Activated B cell treated with CpG ODN at 0.5 μM for 24 hours (primary cell): ENCODE measurements around the gene MIEN1. TPM values are rescaled to one million over a fixed set of nuclear protein-coding genes. Genes with fewer than 3 reads are reported as not detected.
A peak's percentile ranks its signal among the peaks of the same experiment; 100 is the strongest.

Experiments
- ATAC-seq: fragments of 200-7000 bp; cut with Tn5 transposase; one replicate; pipeline ENCODE4 v1.10.0; 2021; ENCODE audit warnings: low read depth, mild to moderate bottlenecking, moderate library complexity
- CTCF ChIA-PET: fragments of 350-600 bp; sonication (Branson Sonifier 250); formaldehyde crosslinking; loops from one replicate; lab custom pipeline; 2021; ENCODE audit warnings: antibody characterized with exemption; lab: Charles Lee
- POLR2A ChIA-PET: fragments of 350-600 bp; sonication (Branson Sonifier 250); formaldehyde crosslinking; loops from one replicate; lab custom pipeline; 2021; ENCODE audit warnings: antibody characterized with exemption; lab: Charles Lee
- DNase-seq: peaks from one replicate; pipeline ENCODE4 v3.0.0; 2022
- H3K27ac Mint-ChIP-seq: one replicate; pipeline ENCODE4 v1.8.0; 2020; ENCODE audit warnings: mixed read lengths
- H3K27me3 Mint-ChIP-seq: one replicate; pipeline ENCODE4 v1.8.0; 2021; ENCODE audit warnings: mixed read lengths
- H3K36me3 Mint-ChIP-seq: one replicate; pipeline ENCODE4 v1.8.0; 2021; ENCODE audit warnings: low read depth, mixed read lengths
- H3K4me1 Mint-ChIP-seq: one replicate; pipeline ENCODE4 v1.8.0; 2021; ENCODE audit warnings: mixed read lengths
- H3K4me3 Mint-ChIP-seq: one replicate; pipeline ENCODE4 v1.8.0; 2020; ENCODE audit warnings: mild to moderate bottlenecking, mixed read lengths
- H3K9me3 Mint-ChIP-seq: one replicate; pipeline ENCODE4 v1.8.0; 2020; ENCODE audit warnings: mixed read lengths
- intact Hi-C: fragments of 100-400 bp; cut with micrococcal nuclease; formaldehyde crosslinking; loops from one replicate; pipeline ENCODE4 v1.15.1; 2024
- total RNA-seq: library from RNA; stranded (reverse); gene quantifications from 2 replicates; pipeline ENCODE4 v1.2.3, GENCODE V29; 2022
- TF ChIP-seq, protein P1 (sequence below): fragments of 200-600 bp; IDR thresholded peaks from one replicate; pipeline ENCODE4 v1.8.0; 2022; ENCODE audit warnings: antibody characterized with exemption, mild to moderate bottlenecking

MIEN1 gene
- total RNA-seq, 1 donor from 2014 or later, result 42.2 TPM

DNA sequence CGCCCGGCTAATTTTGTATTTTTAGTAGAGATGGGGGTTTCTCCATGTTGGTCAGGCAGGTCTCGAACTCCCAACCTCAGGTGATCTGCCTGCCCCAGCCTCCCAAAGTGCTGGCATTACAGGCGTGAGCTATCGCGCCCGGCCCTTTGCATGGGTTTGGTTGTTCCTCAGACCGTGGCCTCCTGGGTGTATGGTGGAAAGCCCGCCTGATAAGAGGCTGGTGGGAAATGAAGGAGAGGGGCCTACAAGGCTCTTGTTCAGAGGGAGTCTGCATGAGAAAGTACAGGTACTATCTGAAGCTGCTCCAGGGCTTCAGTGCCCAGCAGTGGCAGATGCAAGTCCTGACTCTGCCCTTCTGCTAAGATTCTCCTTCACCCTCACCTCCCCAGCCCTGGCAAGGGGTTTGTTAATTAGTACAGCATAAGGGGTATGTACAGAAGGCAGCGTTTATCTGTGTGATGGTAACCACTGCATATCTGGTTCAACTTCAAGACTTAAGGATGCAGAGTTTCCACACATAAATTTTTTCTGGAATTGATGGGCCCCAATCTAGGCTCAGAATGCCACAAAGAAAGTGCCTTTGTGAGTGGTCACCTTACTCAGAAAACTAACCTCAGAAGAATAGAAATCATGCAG lies 31.6 kb upstream of the MIEN1 start:
- Mint-ChIP-seq H3K27me3 (no peaks in the 10 kb centered on the region), H3K4me3 (no peak overlapping the region), H3K36me3 (peaks cover 77% of the 10 kb centered on the region), H3K4me1 (peaks cover 85% of the 10 kb centered on the region), H3K27ac (peak overlapping the region; percentile 70), H3K9me3 (no peaks in the 10 kb centered on the region)
- CTCF ChIA-PET, result no interaction called here
- DNase-seq, result no peak
- TF ChIP-seq, protein P1, sequence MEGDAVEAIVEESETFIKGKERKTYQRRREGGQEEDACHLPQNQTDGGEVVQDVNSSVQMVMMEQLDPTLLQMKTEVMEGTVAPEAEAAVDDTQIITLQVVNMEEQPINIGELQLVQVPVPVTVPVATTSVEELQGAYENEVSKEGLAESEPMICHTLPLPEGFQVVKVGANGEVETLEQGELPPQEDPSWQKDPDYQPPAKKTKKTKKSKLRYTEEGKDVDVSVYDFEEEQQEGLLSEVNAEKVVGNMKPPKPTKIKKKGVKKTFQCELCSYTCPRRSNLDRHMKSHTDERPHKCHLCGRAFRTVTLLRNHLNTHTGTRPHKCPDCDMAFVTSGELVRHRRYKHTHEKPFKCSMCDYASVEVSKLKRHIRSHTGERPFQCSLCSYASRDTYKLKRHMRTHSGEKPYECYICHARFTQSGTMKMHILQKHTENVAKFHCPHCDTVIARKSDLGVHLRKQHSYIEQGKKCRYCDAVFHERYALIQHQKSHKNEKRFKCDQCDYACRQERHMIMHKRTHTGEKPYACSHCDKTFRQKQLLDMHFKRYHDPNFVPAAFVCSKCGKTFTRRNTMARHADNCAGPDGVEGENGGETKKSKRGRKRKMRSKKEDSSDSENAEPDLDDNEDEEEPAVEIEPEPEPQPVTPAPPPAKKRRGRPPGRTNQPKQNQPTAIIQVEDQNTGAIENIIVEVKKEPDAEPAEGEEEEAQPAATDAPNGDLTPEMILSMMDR, result no peak
- intact Hi-C loops, result no loop called here
- POLR2A ChIA-PET, result interaction anchor here (0.7 to 10.0 kb wide), 3 partner anchors 10 to 34 kb away, joined by 3 to 308 read pairs (median 6); no protein-coding TSS in a partner anchor
- no peak for ATAC-seq

DNA sequence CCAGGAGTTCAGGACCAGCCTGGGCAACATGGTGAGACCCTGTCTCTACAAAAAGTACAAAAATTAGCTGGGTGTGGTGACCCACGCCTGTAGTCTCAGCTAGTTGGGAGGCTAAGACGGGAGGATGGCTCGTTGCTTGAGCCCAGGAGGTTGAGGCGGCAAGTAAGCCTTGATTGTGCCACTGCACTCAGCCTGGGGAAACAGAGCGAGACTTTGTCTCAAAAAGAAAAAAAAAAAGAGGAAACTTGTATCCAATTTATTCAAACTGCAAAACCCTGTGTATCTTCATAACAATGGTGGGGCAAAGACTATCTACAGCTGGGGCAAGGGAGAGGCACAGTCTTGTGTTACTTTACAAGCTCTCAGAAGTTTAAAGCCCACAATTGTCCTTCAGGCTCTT lies 28.9 kb upstream of the MIEN1 start:
- no peaks in the 10 kb centered on the region for H3K9me3 Mint-ChIP-seq
- ChIA-PET CTCF (interaction anchor here (0.8 to 2.7 kb wide), 6 partner anchors 11 to 138 kb away, joined by 3 to 10 read pairs (median 4); partner anchors contain the start of gene PNMT), POLR2A (interaction anchor here (0.5 to 10.0 kb wide), 13 partner anchors 11 to 221 kb away, joined by 3 to 308 read pairs (median 5); partner anchors contain the start of genes IKZF3, MIEN1 and PSMD3)
- peak overlapping the region; percentile 61 for H3K4me3 Mint-ChIP-seq
- H3K27me3 Mint-ChIP-seq, result no peaks in the 10 kb centered on the region
- TF ChIP-seq, protein P1, result no peak
- ATAC-seq (no peak), DNase-seq (no peak)
- peaks cover 54% of the 10 kb centered on the region for H3K36me3 Mint-ChIP-seq
- peaks cover 80% of the 10 kb centered on the region for H3K4me1 Mint-ChIP-seq
- peak overlapping the region; percentile 97 for H3K27ac Mint-ChIP-seq
- intact Hi-C loops, result loop anchor here (10.0 kb wide), 1 partner anchor 566 kb away; no protein-coding TSS in a partner anchor

GRCh38 chr17:39757931-39758873 lies 27.9 kb upstream of the MIEN1 start:
- Mint-ChIP-seq H3K36me3 (peaks cover 48% of the 10 kb centered on the region), H3K27ac (peak overlapping the region; percentile 97), H3K4me1 (peaks cover 81% of the 10 kb centered on the region), H3K9me3 (no peaks in the 10 kb centered on the region), H3K27me3 (no peaks in the 10 kb centered on the region), H3K4me3 (peak overlapping the region; percentile 61)
- TF ChIP-seq, protein P1, result no peak
- ChIA-PET POLR2A (interaction anchor here (0.7 to 10.0 kb wide), 14 partner anchors 9 to 222 kb away, joined by 3 to 308 read pairs (median 8); partner anchors contain the start of genes IKZF3, MIEN1 and PSMD3), CTCF (interaction anchor here (0.9 to 2.7 kb wide), 3 partner anchors 12 to 103 kb away, joined by 3 to 10 read pairs (median 4); no protein-coding TSS in a partner anchor)
- intact Hi-C loops, result loop anchor here (10.0 kb wide), 1 partner anchor 567 kb away; no protein-coding TSS in a partner anchor
- ATAC-seq (no peak), DNase-seq (no peak)

DNA sequence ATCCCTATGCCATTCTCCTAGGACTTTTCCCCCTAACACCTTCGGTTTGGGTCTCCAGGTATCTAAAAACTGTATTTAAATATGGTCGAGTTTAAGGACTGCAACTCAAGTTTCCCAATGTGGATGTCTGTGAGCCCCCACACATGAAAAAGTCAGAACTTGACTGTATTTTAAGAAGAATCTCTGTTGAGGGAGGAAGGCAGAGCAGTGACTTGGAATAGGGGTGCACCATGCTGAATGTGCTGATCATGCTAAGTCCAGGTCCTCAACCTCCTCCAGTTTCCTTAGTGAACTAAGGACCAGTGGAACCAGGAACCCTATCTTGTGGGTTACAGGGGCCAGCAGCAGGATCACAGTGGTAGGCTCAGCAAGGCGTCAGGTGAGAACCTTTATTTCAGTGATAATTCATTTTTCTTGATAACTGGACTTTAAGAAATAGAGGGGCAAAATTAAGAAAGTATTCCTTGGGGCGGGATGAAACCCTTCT lies 26.9 kb upstream of the MIEN1 start:
- peaks cover 81% of the 10 kb centered on the region for H3K4me1 Mint-ChIP-seq
- no peaks in the 10 kb centered on the region for H3K9me3 Mint-ChIP-seq
- ATAC-seq (no peak), DNase-seq (no peak)
- peak overlapping the region; percentile 97 for H3K27ac Mint-ChIP-seq
- no peaks in the 10 kb centered on the region for H3K27me3 Mint-ChIP-seq
- intact Hi-C loops, result loop anchor here (10.0 kb wide), 1 partner anchor 568 kb away; no protein-coding TSS in a partner anchor
- ChIA-PET CTCF (interaction anchor here (0.6 to 3.1 kb wide), 5 partner anchors 13 to 136 kb away, joined by 3 to 26 read pairs (median 14); partner anchors contain the start of gene IKZF3), POLR2A (interaction anchor here (0.5 to 10.0 kb wide), 16 partner anchors 8 to 775 kb away, joined by 3 to 308 read pairs (median 22); partner anchors contain the start of genes IKZF3, MIEN1 and PSMD3)
- peaks cover 38% of the 10 kb centered on the region for H3K36me3 Mint-ChIP-seq
- H3K4me3 Mint-ChIP-seq, result peak overlapping the region; percentile 61
- TF ChIP-seq, protein P1, result no peak
